SK-N-SH (cell line): Measurements from ENCODE around the gene FAM107B. TPM values are rescaled to one million over a fixed set of nuclear protein-coding genes. Genes with fewer than 3 reads are reported as not detected.

Experiments used
- CTCF ChIA-PET: fragments of 300-600, 350-600 bp; formaldehyde crosslinking; extraction: SDS; loops from one replicate; lab custom pipeline; 2021; lab: Yijun Ruan, JAX
- POLR2A ChIA-PET: fragments of 350-600 bp; sonication (Branson Sonifier 250); formaldehyde crosslinking; extraction: SDS; loops from one replicate; lab custom pipeline; 2020; ENCODE audit warnings: antibody characterized with exemption, inconsistent platforms; lab: Yijun Ruan, JAX
- DNase-seq: peaks from one replicate; pipeline ENCODE4 v3.0.0; 2012
- H2AFZ ChIP-seq: fragments of 200-600 bp; sonication (generic); 2 replicates; pipeline ENCODE4 v1.8.1; 2016; ENCODE audit warnings: antibody characterized with exemption, mild to moderate bottlenecking, low read depth
- H3F3A ChIP-seq: fragments of 200-600 bp; sonication (generic); replicated peaks from 2 replicates; pipeline ENCODE3; 2016; ENCODE audit warnings: antibody characterized with exemption, mild to moderate bottlenecking; ENCODE audit not compliant: insufficient read depth
- H3K27ac ChIP-seq, 2 experiments: fragments of 200-500 bp in 1 of 2; fragments of 200-600 bp in 1 of 2; sonication (Bioruptor generic) in 1 of 2; sonication (generic), shearing (Covaris generic) in 1 of 2; 2 replicates each; pipeline versions ENCODE4 v1.5.1 to v1.6.1; 2014 to 2016; ENCODE audit warnings: low read depth in 2 of 2, inconsistent platforms in 1 of 2, low read length in 1 of 2, mild to moderate bottlenecking in 1 of 2, mixed read lengths in 1 of 2
- H3K27me3 ChIP-seq: fragments of 200-600 bp; sonication (generic), shearing (Covaris generic); 2 replicates; pipeline ENCODE4 v1.6.1; 2016; ENCODE audit warnings: mixed run types; ENCODE audit not compliant: insufficient read depth
- H3K36me3 ChIP-seq, 2 experiments: fragments of 200-500 bp in 1 of 2; fragments of 200-600 bp in 1 of 2; sonication (Bioruptor generic) in 1 of 2; sonication (generic) in 1 of 2; replicated peaks in 1 of 2; 2 replicates each; pipeline versions ENCODE3 to v1.5.1; 2014 to 2016; ENCODE audit warnings: low read length in 1 of 2, mild to moderate bottlenecking in 1 of 2; ENCODE audit not compliant: insufficient read depth in 2 of 2, control insufficient read depth in 1 of 2
- H3K4me1 ChIP-seq, 2 experiments: fragments of 200-500 bp in 1 of 2; fragments of 200-600 bp in 1 of 2; sonication (Bioruptor generic) in 1 of 2; sonication (generic), shearing (Covaris generic) in 1 of 2; 2 replicates each; pipeline versions ENCODE4 v1.5.1 to v1.6.1; 2014 to 2016; ENCODE audit warnings: low read depth in 1 of 2, low read length in 1 of 2, mixed run types in 1 of 2; ENCODE audit not compliant: insufficient read depth in 2 of 2, control insufficient read depth in 1 of 2
- H3K4me2 ChIP-seq: fragments of 200-600 bp; sonication (generic), shearing (Covaris generic); 2 replicates; pipeline ENCODE4 v1.6.1; 2017; ENCODE audit warnings: mixed run types
- H3K4me3 ChIP-seq, 2 experiments: fragments of 200-500 bp in 1 of 2; fragments of 200-600 bp in 1 of 2; sonication (Bioruptor generic) in 1 of 2; sonication (generic), shearing (Covaris generic) in 1 of 2; 2 replicates each; pipeline versions ENCODE4 v1.5.1 to v1.8.1; 2014 to 2016; ENCODE audit warnings: low read depth in 2 of 2, inconsistent platforms in 1 of 2, low read length in 1 of 2, mild to moderate bottlenecking in 1 of 2, mixed read lengths in 1 of 2, moderate library complexity in 1 of 2
- H3K79me2 ChIP-seq: fragments of 200-600 bp; sonication (generic); 2 replicates; pipeline ENCODE4 v1.8.1; 2017; ENCODE audit warnings: mild to moderate bottlenecking; ENCODE audit not compliant: insufficient read depth
- H3K9ac ChIP-seq: fragments of 200-600 bp; sonication (generic); 2 replicates; pipeline ENCODE4 v1.6.1; 2017; ENCODE audit warnings: mixed run types
- H3K9me2 ChIP-seq: fragments of 200-600 bp; sonication (generic); 2 replicates; pipeline ENCODE4 v1.6.1; 2017; ENCODE audit warnings: mixed run types
- H3K9me3 ChIP-seq: fragments of 200-600 bp; sonication (generic); 2 replicates; pipeline ENCODE4 v1.6.1; 2017; ENCODE audit warnings: mixed run types, mild to moderate bottlenecking, moderate library complexity
- H4K20me1 ChIP-seq: fragments of 200-600 bp; sonication (generic); 2 replicates; pipeline ENCODE4 v1.6.1; 2017; ENCODE audit warnings: mild to moderate bottlenecking, mixed run types; ENCODE audit not compliant: insufficient read depth
- CTCF ChIP-seq: fragments of 200-600 bp; sonication (generic); IDR thresholded peaks from 2 replicates; pipeline ENCODE4 v1.6.1; 2017; ENCODE audit warnings: antibody characterized with exemption, mild to moderate bottlenecking, moderate library complexity
- EZH2phosphoT487 ChIP-seq: fragments of 200-600 bp; sonication (generic); IDR thresholded peaks from 2 replicates; pipeline ENCODE4 v1.6.1; 2017; ENCODE audit warnings: low read depth, mixed run types, mild to moderate bottlenecking, antibody characterized with exemption, moderate library complexity, borderline replicate concordance
- FOXJ3 ChIP-seq: sonication (generic); formaldehyde crosslinking; IDR thresholded peaks from 2 replicates; pipeline ENCODE4 v1.5.1; 2020; ENCODE audit warnings: mild to moderate bottlenecking, missing genetic modification reagents
- FOXM1 ChIP-seq: IDR thresholded peaks from 2 replicates; pipeline ENCODE4 v1.4.0; 2012; ENCODE audit warnings: low read depth, mild to moderate bottlenecking
- GABPA ChIP-seq: IDR thresholded peaks from 2 replicates; pipeline ENCODE4 v1.4.0; 2012; ENCODE audit warnings: low read depth, mild to moderate bottlenecking
- JUND ChIP-seq: IDR thresholded peaks from 2 replicates; pipeline ENCODE4 v1.4.0; 2012
- MEF2A ChIP-seq: IDR thresholded peaks from 2 replicates; pipeline ENCODE4 v1.4.0; 2012; ENCODE audit warnings: low read depth, borderline replicate concordance
- NFIC ChIP-seq: IDR thresholded peaks from 2 replicates; pipeline ENCODE4 v1.4.0; 2012; ENCODE audit warnings: borderline replicate concordance
- NRF1 ChIP-seq: IDR thresholded peaks from 2 replicates; pipeline ENCODE4 v1.6.1; 2012; ENCODE audit warnings: low read depth, mild to moderate bottlenecking, low read length
- RXRA ChIP-seq: IDR thresholded peaks from 2 replicates; pipeline ENCODE4 v1.4.0; 2012; ENCODE audit warnings: low read depth, mild to moderate bottlenecking, borderline replicate concordance
- SMC3 ChIP-seq: IDR thresholded peaks from 2 replicates; pipeline ENCODE4 v1.6.1; 2012; ENCODE audit warnings: low read depth, low read length, improper control_type of control experiment
- WGBS: methylation state at CpG from one replicate; pipeline ENCODE4 v1.1.6; 2017; ENCODE audit warnings: low lambda C conversion rate; 5-methylcytosine and 5-hydroxymethylcytosine counted together
- polyA plus RNA-seq, 3 experiments: library from polyadenylated mRNA; depleted of rRNA; stranded (reverse); fragments of >200 nt; gene quantifications; 2 replicates each; pipeline ENCODE4 v1.2.3, GENCODE V29; 2012

FAM107B gene
- polyA plus RNA-seq, 1 of the 3 experiments (the other 2 are of a cell fraction), result 1.0 TPM

- no peaks in the 10 kb centered on the region for H3K36me3 ChIP-seq
- no peak overlapping the region for H3K4me2 ChIP-seq
- no peak overlapping the region for H3K4me3 ChIP-seq
- no peak for DNase-seq
- WGBS, result 81% methylated on average over 9 of the region's 9 CpGs
- H3K4me1 ChIP-seq, result no peaks in the 10 kb centered on the region; a peak in 2 of 4 replicates
- CTCF ChIA-PET, result no interaction called here
- H3K27me3 ChIP-seq, result no peaks in the 10 kb centered on the region
- no peak overlapping the region for H3K9ac ChIP-seq
- no peaks in the 10 kb centered on the region for H3K79me2 ChIP-seq
- POLR2A ChIA-PET, result no interaction called here
- no peaks in the 10 kb centered on the region for H3K9me2 ChIP-seq
- no peak overlapping the region for H2AFZ ChIP-seq
- H3K27ac ChIP-seq, result no peak overlapping the region
- TF ChIP-seq NRF1 (no peak), SMC3 (no peak), GABPA (no peak), FOXJ3 (no peak)
- TF ChIP-seq, all 33 proteins: peak for 0
- H3K9me3 ChIP-seq, result no peaks in the 10 kb centered on the region
- H4K20me1 ChIP-seq, result no peaks in the 10 kb centered on the region
- no peaks in the 10 kb centered on the region for H3F3A ChIP-seq
Observed at GRCh38 chr10:14560274-14560673, 214.4 kb downstream of the FAM107B start.

- ChIA-PET CTCF (interaction anchor here (1.2 to 1.8 kb wide), 3 partner anchors 8 to 29 kb away, joined by 3 to 12 read pairs (median 3); no protein-coding TSS in a partner anchor), POLR2A (no interaction called here)
Observed at GRCh38 chr10:14558025-14558424, 216.7 kb downstream of the FAM107B start.

More at GRCh38 chr10:14558025-14558424, 216.7 kb downstream of the FAM107B start:
- no peak for DNase-seq
- Histone ChIP-seq H3K36me3 (no peaks in the 10 kb centered on the region), H3K4me1 (no peaks in the 10 kb centered on the region; a peak in 2 of 4 replicates), H2AFZ (no peak overlapping the region), H3K9me2 (no peaks in the 10 kb centered on the region), H3F3A (no peaks in the 10 kb centered on the region), H3K9me3 (no peaks in the 10 kb centered on the region), H3K4me2 (no peak overlapping the region), H3K27me3 (no peaks in the 10 kb centered on the region), H4K20me1 (no peaks in the 10 kb centered on the region), H3K9ac (no peak overlapping the region), H3K27ac (no peak overlapping the region), H3K4me3 (no peak overlapping the region), H3K79me2 (no peaks in the 10 kb centered on the region)
- no peak for TF ChIP-seq MEF2A
- no peak for TF ChIP-seq CTCF
- no peak for TF ChIP-seq JUND
- TF ChIP-seq EZH2phosphoT487, result no peak
- TF ChIP-seq RXRA, result no peak
- TF ChIP-seq NFIC, result no peak
- TF ChIP-seq FOXM1, result no peak
- no peak for TF ChIP-seq NRF1
- WGBS, result 96% methylated on average over 12 of the region's 12 CpGs
